Activated CD4-positive, alpha-beta T cell treated with anti-CD3 and anti-CD28 coated beads for 24 hours (primary cell): Measurements from ENCODE around the gene MCM8.

Experiments used
- DNase-seq, 2 donors: peaks; one replicate each; pipeline ENCODE4 v3.0.0-alpha.2; 2020; ENCODE audit warnings: low read depth in 2 of 2

Gene MCM8

DNA sequence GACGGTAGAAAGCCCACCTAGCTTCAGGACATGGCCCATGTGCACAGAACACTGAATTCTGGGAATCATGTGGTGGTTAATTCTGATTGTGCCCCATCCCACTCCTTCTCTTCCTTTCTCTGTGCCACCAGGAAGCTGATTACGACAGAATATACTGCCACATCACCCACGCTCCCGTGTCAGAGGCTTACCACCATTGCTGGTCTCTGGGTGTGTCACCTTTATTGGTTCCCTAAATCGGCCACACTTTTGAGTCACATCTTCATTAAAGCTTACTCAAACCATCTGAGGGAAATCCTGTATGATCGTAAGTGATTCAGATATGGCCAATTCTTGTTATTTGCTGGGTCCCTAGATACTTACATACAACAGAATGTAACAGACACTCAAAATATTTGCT is 3.2 kb upstream of the MCM8 start:
- no peak for DNase-seq

DNA sequence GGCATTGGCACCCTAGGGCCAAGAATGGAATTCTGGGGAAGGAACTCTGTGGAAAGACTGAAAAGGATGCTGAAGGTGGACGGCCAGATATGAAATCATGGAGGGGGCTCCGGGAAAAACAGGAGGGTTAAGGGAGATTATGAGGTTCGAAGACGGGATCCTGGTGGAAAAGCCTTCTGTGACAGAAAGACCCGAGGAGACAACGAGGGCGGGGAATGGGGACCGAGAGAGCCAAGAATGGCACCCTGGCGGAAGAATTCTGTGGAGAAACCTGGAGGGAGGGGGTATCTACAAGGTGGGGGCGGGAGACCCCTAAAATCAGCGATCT is 545 bp upstream of the MCM8 start:
- no peak for DNase-seq

DNA sequence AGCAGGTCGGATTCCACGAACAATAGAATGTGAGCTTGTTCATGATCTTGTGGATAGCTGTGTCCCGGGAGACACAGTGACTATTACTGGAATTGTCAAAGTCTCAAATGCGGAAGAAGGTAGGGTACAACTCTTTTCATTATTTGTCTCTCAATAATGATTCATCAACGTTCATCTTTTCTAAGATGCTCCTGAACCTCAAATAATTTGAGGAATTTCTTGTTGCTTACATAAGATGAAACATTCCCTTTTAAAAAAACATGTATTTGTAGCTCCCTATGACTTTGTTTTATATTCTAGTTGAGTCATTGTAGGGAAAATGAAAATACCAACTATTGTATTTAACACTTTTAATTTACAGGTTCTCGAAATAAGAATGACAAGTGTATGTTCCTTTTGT is 17.0 kb downstream of the MCM8 start:
- DNase-seq = no peak

DNA sequence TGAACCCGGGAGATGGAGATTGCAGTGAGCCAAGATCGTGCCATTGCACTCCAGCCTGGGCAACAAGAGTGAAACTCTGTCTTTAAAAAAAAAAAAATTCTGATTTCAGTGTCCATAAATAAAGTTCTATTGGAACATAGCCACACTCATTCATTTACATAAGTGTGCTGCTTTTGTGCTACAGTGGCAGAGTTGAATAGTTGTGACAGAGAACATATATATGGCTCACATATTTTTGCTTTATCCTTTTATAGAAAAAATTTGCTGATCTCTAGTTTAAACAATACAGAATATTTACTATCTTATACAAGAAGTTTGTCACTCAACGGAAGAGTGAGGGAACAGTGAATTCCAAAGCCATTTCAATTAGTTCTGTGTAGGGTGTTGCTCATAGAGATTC is 18.0 kb downstream of the MCM8 start:
- DNase-seq = no peak

DNA sequence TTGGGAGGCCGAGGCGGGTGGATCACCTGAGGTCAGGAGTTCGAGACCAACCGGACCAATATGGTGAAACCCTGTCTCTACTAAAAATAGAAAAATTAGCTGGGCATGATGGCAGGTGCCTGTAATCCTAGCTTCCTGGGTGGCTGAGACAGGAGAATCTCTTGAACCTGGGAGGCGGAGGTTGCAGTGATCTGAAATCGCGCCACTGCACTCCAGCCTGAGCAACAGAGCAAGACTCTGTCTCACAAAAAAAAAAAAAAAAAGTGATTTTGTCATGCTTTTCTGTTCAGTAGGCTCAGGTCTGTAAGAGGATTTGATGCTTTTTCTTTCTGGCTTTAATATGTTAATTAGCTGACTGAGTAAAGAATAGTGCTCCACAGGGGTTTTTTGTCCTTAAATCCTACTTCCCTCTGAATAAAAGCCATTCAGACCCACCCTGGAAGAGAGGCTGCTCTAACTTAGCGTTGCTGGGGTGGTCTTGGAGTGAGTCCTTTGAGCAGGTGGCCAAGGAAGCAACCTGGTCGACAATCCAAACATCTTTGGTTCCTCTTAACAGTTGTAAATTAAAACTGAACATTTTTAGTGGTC is 19.0 kb downstream of the MCM8 start:
- DNase-seq = no peak

DNA sequence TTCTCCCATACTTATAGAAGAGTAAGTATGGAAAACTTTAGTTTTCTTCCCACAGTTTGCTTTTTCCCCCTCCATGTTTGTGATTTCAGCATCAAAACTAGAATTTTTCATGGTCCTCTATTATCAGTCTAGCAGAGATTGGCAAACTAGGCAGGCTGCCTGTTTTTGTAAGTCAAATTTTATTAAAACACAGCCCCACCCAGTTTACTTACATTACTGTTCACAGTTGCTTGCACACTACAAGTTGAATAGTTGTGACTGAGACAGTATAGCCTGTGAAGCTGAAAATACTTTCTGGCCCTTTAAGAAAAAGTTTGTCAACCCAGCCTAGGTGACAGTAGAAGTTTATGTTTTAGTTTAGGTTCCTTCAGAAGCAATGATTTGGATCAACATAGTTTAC is 19.5 kb downstream of the MCM8 start:
- DNase-seq = no peak

DNA sequence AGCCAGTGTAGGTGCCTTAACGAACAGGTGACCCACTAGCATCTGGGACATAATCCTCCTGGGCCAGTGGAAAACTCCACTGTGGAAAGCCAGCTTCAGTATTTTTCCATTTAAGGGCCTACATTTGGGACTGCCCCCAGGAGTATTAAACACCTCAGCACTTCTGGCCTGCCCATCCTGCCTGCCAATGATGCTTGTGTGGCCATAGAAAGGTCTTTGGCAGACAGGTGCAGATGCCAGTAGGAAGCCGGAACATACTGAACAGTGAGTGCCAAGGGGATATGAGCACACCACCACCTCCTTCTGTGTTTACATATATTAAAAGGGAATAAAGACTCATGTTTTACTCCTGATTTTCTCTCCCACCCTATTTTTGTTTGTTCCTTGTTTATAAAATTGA is 19.9 kb downstream of the MCM8 start:
- DNase-seq = no peak

DNA sequence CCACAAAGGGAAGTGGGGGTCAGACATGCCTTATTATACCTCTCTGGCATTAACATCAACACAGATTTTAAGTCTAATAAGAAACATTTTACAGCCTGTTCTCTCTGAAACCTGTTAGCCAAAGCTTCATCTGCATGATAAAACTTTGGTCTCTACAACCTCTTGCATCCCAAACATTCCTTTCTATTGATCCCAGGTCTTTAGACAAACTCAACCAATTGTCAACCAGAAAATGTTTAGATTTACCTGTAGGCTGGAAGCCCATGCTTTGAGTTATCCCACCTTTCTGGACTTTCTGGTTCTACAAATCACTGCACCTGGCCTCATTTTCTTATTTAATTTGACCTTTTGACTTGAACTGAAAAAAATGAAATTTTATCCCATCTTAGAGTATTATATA is 20.8 kb downstream of the MCM8 start:
- DNase-seq = no peak

DNA sequence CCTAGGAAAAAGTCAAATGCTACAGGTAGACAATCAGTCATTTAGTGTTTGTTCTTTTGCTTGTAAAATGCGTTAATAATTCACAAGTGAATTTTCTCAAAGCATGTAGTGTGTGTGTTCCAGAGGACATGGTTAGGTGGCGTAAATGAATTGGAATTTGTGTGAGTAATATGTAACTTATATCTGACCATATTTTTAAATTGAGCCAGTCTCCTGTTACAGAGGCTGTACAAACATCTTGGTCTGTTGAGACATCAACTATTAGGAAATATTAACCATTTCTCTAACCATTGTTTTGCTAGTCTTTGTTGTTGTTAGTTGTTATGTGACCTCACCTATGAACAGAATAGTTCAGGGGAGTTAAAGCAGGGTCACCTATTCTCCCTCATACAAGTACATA is 22.7 kb downstream of the MCM8 start:
- no peak for DNase-seq

DNA sequence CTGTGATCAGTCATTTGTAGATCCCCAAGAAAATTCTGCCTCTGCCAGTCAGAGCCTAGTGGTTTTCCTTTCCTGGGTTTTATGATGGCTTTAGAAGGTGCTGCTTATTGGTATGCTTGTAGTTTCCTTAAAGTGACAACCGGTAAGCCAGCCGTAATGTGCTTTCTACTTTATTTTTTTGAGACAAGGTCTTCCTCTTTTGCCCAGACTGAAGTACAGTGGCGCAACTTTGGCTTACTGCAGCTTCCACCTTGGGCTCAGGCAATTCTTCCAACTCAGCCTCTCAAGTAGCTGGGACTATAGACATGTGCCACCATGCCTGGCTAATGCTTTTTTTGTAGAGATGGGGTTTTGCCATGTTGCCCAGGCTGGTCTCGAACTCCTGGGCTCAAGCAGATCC is 23.5 kb downstream of the MCM8 start:
- DNase-seq = no peak

DNA sequence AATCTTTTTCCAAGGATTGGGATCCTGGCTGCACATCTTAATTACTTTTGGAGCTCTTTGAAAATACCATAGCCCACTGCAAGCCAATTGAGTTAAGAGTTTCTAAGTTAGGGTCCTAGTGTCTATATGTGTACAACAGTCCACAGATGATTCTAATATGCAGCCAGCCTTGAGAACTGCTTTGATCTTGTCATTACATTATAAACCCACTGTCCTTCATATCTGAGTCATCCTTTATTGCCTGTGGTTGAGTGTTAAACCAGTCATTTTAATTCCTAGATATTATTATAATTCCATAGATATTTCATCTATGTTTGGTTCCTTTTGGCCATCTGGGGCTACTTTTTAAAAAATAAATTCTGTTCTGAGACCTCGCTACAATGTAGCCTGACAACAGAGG is 24.1 kb downstream of the MCM8 start:
- DNase-seq = no peak

DNA sequence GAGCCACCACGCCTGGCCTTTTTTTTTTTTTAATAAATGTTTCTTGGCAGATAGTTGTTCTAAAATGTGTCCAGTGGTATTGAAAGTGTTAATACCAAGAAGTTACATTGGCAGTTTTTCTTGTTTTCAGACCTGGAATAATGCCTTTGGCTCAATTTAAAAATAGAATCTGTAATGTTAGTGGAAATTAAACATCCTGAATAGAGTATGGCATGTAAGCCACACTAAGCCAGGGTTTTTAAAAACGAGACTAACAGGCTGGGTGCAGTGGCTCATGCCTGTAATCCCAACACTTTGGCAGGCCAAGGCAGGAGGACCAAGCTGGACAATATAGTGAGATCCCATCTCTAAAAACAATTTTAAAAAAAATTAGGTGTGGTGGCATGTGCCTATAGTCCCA is 25.3 kb downstream of the MCM8 start:
- no peak for DNase-seq

DNA sequence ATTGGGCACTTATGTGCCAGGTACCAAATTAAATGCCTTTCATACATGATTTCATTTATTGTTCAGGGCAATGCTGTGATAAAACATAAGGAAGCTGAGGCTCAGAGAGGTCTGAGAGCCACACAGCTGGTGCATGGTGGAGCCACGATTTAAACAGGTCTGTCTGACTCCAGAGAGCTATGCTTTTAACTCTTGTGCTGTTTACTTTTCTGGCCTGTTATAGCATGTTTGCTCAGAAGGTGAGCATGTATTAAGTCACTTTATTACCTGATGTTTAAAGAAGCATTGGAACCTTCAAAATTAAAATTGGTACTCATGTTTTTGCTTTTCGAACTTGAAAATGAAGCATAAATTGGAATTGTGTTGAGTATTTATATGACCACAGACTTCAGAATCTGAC is 26.8 kb downstream of the MCM8 start:
- no peak for DNase-seq

DNA sequence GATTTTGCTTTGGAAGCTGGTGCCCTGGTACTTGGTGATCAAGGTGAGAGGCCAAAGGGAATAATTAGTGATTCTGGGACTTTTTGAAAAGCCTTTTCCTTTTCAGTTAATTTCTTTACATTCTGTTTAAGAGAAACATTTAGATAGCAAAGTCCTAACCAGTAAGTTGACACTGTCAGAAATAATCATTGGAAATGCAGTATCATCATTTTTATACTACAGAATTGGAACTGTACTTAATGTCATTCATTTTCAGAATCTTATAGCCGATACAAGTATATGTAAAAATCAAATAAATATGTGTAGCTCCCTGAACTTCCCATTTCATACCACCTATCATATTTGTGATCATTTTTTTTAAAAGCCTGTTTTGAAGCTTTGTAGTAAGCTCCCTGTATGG is 27.5 kb downstream of the MCM8 start:
- DNase-seq = no peak

DNA sequence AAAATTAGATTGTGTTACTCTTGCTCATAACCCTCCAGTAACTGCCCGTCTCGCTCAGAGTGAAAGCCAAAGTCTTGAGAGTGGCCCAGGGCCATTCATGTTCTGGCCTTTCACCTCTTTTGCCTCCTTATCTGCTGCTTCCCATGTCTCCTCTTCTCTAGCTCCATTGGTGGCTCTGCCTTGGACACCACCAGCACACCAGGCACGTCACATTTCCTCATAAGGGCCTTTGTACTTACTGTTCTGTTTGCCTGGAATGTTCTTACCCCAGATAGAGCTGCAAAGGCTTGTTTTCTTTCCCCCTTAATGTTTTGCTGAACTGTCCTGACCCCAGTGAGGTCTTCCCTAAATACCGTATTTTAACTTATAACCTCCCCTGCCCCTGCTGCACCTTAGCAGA is 29.3 kb downstream of the MCM8 start:
- no peak for DNase-seq

DNA sequence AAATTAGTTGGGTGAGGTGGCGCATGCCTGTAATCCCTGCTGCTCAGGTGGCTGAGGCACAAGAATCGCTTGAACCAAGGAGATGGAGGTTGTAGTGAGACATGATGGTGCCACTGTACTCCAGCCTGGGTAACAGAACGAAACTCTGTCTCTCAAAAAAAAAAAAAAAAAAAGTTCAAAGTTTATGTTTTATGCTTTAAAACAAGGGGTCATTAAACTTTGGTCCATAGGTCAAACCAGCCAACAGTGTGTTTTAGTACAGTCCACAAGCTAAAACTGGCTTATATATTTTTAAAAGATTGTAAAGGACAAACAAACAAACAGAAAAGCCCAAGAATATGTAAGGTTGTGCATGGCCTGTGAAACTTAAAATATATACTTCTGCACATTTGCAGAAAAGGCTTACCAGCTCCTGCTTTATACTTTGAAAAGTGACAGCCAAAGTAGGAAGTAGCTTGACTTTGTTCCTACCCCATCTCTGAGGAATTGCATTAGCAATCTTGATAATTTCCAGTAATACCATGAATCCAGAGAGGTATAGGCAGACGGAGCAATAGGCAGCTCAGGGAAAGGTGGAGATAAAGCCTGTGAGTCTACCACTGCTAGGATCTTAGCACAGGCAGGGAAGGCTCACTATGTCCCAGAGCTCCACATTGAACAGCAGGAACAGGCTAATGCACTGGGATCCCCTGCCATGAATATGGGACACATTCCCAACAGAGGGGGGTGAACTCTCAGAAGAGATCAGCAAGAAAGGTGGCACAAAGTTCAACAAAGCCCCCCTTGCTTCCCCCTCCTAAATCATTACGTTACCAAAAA is 30.5 kb downstream of the MCM8 start:
- no peak for DNase-seq

DNA sequence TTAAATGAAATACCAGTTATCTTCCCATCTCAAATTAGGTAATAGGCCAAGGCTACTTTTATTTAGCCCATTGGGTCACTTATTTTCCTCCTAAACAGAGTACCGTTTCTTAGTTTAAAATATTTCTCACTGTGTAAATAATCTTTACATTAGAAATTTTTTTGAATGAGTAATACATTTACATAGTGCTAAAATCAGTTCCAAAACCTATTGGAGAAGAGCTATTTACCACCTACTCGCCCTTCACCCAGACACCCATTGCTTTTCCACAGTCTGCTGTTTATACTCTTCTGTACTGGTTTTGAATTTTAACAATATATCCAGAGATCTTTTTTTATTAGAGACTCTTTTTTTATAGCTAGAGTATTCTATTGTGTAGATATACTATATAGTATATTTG is 36.9 kb downstream of the MCM8 start:
- DNase-seq = no peak

DNA sequence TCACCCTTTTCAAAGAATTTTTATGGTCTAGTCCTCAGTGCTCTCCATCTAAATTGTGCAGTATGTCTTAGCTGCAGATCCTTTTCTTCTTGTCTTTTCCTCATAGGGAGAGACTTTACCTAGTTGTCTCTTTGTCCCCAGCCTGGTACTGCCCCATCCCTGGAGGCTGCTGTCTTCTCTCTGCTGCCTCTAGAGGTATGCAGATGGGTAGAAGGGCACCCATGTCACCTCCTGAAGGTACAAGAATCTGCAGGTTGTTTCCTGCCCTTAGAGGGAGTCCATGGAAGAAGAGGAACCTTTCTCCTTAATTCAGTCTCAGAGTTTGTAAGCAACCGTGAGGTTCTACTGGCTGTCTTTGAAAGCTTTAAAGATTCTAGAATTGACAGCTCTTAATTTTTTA is 39.1 kb downstream of the MCM8 start:
- DNase-seq = no peak

DNA sequence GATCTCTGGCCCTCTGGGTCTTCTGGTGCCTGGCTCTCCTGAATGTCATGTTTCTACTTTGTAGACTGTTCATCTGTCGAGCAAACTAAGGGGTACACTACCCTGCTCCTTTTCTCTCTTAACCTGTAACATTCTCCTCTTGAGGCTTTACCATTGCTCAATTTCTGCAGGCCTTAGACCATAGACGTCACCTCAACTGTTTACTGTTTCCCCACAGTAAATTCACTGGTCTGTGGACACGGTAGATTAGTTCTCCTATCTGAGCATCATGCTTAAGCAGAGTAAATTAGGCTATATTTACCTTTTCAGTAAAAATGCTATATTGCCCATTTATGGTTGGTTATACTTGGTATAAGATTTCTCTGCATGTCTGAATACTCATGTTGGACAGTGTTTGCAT is 40.5 kb downstream of the MCM8 start:
- DNase-seq = no peak

DNA sequence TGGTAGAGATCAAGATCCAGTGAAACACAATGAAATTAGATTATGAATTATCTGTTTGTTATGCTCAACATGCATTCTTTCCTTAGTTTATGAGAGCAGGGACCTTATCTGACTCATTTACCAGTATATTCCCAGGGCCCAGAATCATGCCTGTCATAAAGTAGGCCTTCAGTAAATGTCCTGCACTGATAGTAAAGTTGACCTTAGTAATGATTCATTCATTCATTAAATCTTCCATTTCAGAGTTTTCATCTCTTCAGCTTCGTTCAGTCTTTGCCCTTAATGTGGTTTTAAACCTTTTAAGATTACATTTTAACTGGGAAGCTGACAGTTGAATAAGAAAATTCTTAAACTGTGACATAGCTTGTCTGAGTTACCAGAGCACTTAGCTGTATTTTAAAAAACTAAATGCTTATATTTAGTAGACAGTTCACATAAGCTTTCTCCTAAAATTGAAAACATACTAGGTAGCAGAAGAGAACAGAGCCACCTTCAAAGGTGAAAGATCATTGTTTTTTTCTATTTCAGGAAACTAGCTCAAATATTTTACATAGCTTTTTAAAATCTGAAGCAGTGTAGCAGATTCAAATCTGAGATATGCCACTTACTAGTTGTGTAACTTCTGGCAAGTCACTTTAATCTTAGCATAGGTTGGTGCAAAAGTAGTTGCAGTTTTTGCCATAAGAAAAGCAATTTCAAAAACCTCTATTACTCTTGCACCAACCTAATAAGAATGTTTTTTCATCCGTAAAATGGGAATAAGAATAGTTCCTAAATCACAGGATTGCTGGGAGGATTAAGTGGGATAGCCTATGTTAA is 41.4 kb downstream of the MCM8 start:
- DNase-seq = no peak

DNA sequence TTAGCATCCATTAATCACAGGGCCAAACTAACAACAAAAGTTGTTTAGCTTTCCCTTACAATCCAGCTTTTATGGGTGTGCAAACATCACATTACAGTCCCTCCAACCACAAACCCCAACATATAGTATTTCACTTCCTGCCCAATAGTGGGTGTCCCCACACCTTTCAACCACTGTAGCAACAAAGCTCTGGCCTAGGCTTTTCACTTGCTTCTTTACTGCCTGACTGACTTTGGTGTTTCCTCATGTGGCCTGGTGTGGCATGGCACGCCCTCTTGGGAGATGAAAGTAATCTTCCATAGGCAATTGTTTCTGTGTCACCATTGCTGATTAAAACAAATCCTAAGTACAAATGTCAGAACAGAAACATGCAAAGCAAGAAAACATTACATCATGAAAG is 46.3 kb downstream of the MCM8 start:
- no peak for DNase-seq

DNA sequence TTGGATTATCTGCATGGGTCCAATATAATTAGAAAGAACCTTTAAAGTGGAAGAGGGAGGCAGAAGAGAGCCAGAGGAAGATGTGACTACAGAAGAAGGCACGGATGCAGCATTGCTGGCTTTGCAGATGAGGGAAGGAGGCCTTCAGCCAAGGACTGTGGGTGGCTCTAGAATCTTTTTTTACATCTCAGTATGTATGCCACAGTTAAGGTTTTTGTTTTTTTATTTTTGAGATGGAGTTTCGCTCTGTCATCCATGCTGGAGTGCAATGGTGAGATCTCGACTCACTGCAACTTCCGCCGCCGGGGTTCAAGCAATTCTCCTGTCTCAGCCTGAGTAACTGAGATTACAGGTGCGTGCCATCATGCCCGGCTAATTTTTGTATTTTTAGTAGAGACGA is 49.3 kb downstream of the MCM8 start:
- no peak for DNase-seq

DNA sequence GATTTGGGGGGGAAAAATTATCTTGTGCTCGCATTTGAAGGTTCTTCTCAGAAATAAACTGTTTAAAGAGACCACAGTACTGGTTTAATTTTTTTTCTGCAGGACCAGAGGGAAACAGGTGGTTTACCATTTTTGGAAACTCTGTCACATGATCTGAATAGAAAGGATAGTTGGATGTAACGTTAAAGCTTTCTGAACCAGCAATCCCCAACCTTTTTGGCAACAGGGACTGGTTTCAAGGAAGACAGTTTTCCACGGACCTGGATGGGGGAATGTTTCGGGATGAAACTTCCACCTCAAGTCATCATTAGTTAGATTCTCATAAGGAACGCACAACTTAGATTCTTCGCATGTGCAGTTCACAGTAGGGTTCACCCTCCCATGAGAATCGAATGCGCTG is 50.4 kb downstream of the MCM8 start:
- no peak for DNase-seq
